ENCODE measurements around the gene RPS6KA5.

RPS6KA5 gene

DNA sequence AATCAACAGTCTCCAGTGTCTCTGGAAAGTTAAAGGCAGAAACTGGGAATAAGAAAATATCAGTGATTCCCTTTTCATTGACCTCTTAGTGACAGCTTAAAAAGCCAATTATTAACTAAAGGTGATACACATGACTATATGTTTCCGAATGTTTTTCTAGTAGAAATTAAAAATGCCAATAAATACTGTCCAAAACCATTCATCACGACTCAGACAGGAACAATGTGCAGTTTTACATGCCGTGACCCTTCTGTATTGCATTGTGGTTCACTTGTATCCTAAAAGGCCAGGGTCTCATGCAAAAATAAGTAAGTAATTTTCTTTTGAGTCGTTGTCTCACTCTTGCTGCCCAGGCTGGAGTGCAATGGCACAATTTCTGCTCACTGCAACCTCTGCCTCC, 138.3 kb downstream of the RPS6KA5 start:
- no peak for DNase-seq

DNA sequence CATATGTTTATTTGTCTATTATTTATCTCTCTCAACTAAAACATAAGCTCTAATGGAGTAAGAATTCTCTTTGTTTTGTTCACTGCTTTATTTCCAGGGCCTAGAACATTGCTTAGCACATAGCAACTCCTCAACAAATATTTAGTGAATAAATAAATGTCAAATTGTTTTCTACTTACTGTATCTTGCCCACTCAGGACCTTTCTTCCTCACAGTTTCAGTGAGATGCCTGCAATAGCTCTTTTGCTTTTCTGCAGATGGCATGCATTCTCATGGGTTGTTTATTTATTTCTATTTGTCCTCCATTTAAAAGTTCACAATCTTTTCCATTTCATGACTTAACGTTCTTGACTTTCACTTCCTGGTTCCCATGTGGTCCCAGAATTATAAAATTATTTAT, 149.3 kb downstream of the RPS6KA5 start:
- no peak for DNase-seq

DNA sequence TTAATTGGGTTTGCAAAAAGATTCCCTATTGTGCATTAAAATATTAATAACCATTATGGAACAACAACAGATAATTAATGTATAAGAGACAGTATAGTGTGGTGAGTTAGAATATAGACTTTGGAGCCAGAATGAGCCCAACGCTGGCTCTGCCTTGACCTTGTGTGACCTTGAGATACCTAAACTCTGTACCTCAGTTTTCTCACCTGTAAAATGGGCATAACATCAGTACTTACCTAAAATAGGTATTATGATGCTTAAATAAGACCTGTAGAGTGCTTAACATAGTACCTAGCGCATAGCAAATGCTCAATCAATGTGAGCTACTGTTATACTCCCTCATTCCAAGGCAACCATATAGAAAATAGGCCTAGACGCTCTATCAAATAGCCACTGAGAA, 153.3 kb downstream of the RPS6KA5 start:
- DNase-seq = no peak

DNA sequence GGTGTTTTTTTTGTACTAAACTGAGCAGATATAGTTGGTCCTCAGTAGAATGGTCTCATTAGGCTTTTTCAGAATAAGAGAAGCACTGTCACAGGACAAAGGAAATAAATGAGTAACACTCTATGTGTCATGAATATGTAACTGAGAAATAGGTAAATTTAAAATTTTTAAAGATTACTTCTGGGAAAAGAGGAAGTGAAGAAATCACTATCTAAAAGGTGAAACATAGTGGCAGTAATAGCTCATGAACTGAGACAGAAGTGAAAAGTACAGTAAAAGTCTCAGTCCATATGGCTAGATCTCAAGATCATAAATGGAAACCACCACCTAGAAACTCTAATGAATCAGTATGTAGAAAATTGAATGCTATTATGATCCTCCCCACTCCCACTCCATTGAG, 154.9 kb downstream of the RPS6KA5 start:
- no peak for DNase-seq

DNA sequence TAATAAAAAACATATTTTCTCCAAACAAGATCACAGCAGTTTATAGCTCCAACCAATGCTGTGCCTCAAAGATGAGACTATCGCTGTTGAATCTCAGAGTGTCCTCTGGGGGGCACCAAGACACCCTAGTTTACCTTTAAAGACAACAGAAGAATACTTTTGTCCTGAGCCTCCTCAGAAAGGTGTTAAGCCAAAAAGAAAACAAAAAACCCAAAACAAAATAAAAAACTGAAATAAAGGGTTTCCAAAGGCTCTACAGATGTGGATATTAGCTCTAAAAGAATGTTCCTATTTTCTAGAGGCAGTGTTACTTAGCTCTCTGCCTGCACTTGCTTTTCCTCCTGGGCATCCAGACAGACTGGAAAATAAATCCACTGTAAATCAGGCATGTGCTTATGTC, 157.3 kb downstream of the RPS6KA5 start:
- peak; percentile 55 for DNase-seq

DNA sequence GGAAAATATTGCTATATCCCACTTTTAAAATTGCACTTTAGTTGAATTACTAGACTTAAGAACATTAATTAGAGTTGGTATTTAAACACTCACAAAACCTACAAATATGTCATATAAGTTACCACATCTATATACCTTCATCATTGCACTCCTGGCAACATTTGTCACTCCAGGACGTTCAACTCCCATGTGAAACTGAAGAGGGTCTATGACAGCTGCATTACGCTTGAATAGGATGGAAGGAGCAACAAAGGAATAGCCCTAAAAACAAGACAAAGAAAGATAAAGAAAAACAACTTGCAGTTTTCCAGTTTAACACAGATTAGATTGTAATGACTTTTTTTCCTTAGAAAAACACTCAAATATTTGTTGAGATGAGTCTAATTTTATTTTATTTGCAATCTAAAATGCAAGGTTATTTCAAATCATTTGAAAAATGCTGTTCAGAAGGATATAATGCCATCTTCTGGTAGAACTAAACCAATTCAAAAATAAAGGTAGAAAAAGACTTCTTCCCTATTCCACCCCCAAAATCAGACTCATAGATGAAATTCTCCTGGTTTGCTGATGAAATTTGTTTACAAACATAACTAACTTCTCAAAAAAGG, 159.9 kb downstream of the RPS6KA5 start:
- no peak for DNase-seq

DNA sequence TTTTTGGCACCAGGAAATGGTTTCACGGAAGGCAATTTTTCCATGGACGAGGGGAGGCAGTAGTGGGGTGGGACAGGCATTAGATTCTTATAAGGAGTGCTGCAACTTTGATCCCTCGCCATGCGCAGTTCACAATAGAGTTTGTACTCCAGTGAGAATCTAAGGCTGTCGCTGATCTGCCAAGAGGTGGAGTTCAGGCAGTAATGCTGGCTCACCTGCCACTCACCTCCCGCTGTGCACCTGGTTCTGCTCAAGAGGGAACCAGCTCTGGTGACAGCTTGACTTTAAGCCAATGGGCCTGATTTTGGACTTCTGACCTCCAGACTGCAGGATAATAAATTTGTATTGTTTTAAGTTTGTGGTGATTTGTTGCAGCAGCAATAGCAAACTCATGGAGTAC, 163.4 kb downstream of the RPS6KA5 start:
- DNase-seq = no peak

DNA sequence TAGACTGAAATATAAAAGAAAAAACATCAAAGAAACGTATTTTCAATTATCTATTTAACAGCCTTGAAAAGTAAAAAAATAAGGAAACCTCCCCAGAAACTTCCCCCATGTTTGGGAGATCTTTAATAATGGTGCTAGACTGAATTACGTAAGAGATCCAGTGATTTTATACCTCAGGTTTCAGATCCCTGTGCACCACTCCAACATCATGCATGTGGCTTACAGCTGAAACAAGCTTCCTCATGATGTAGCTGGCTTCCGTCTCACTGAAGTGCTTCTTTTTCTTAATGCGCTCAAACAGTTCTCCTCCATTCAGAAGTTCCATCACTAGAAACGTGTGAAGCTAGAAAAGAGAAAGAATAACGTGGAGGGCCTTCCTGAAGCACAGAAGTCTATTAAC, 166.2 kb downstream of the RPS6KA5 start:
- DNase-seq = no peak

DNA sequence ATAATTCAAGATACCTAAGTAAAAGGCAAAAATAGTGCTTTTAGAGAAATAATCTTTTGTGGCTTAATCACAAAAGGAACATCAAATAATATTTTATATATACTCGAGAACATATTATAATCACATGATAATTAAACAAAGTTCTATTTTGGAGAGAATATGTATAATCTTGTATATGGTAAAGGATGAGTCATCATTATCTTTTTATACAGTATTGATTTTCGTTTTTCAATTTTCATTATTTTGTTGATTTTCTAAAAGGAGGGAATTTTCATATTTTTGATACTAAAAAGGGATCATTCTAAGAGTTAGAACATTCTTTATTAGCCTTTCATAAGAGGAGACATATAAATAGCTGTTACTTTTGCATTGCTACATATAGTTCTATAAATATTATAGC, 166.9 kb downstream of the RPS6KA5 start:
- no peak for DNase-seq

DNA sequence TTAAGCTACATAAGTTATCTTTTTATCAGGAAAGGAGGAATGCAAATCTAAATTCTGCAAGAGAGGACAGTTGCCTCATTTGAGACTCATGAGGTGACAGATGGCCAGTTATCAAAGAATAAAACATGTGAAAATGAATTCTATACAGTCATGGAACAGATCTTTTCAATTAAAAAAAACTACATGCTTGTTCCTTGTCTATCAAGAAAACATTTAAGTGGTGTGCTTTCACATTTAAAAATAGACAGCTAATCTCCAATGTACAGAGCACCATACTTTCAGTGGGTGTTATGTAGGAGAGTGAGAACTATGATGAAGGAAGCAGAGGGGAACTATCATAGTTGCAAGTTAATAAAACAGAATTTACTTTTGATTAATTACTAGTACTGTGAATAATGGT, 167.5 kb downstream of the RPS6KA5 start:
- no peak for DNase-seq

DNA sequence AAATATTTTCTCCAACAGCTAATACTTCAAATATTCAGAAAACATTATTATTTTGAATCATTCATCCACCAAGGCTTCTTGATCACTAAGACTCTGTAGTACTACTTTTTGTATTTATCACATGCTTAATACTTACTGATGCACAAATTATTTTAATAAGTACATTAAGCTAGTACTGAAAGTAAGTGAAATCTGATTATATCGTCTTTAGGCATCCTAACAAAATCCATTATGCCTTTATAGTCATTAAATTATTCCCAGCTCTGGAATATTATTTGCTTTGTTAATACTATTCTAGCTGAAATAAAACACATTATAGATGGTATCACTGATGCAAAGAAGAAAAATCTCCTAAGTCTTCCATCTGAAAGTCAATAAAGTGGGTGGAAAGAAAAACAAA, 169.1 kb downstream of the RPS6KA5 start:
- no peak for DNase-seq

DNA sequence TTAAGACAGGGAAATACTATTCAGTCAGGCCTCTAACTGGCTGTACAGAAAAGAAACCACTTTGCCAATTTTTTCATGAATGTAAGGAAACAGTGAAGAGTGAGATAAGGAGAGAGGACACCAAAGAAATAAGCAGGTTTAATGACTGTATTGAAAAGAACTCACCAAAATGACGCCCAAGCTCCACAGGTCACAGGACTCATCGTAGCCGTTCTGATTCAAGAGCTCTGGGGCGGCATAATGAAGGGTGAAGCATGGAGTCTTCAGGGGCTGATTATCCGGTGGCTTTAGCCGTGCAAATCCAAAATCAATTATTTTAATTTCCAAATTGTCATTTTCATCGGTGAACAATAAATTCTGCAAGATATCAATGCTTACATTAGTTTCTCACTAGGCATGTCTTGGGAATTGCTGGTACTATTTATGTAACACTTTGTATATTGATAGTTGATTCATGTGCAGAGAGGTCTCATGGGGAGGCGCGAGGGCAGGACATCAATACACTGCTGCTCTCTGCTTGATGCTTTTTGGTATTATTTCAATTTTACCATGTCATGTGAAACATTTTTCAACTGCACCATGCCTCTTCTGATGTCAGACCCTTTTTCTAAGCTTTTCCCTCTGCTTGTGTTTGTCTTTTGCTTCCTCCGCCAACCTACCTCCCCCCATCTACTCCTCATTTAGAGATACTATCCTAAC, 170.0 kb downstream of the RPS6KA5 start:
- no peak for DNase-seq

DNA sequence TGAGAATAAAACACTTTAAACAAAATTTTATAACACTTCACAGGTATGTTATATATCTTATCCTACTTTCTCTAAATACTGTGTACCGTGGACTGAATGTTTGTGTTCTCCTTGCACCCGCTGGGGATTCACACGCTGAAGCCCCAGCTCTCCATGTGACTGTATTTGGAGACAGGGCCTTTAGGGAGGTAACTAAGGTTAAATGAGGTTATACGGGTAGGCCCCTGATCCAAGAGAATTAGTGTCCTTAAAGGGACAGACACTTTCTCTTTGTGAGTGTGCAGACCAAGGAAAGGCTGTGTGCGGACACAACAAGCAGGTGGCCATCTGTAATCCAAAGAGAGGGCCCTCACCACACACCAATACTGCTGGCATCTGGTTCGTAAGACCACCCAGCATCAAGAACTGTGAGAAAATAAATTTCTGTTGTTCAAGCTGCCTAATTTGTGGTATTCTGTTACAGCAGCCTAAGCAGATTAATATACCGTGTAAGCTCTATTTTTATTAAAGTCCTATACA, 174.1 kb downstream of the RPS6KA5 start:
- DNase-seq = no peak

DNA sequence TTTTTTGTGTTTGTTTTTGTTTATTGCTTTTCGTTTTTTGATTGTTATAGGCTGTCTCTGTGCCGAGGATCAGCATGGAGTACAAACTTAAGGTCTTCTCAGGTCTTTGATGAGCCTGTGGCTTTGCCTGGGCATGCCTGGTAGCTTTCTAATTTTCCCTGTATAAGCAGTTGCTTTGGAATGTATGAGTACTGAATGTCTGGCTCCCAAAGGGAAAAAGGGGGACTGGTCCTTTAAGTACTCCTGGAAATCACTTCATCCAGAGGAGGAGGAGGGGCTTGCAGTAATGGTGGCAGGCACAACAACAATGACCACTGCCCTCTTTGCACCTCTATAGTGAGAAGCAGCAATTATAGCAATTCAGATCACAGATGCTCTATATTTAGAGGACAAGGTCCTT, 176.7 kb downstream of the RPS6KA5 start:
- no peak for DNase-seq

DNA sequence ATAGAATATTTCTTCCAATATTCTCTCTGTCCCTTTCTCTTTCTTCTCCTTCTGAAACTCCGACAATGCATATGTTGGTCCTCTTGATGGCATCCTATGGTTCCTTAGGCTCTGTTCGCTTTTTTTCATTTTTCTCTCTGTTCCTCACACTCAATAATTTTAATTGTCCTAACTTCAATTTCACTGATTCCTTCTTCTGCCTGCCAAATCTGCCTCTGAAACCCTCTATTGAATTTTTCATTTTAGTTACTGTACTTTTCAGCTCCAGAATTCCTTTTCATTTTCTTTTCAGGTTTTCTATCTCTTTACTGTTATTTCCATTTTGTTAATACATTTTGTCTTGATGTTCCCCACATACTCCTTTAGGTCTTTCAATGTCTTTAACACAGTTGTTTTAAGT, 177.2 kb downstream of the RPS6KA5 start:
- no peak for DNase-seq

DNA sequence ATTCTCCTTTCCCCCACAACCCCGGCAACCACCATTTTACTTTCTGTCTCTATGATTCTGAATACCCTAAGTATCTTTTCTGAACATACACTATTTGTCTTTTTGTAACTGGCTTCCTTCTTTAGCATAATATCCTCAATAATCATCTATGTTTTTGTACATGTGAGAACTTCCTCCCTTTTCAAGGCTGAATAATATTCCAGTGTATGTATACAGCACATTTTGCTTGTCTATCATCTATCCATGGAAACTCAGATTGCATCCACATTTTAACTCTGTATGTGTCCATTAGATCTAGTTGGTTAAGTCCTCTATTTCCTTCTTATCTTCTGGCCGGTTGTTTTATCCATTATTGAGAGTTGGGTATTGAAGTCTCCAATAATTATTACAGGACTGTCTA, 180.2 kb downstream of the RPS6KA5 start:
- no peak for DNase-seq

DNA sequence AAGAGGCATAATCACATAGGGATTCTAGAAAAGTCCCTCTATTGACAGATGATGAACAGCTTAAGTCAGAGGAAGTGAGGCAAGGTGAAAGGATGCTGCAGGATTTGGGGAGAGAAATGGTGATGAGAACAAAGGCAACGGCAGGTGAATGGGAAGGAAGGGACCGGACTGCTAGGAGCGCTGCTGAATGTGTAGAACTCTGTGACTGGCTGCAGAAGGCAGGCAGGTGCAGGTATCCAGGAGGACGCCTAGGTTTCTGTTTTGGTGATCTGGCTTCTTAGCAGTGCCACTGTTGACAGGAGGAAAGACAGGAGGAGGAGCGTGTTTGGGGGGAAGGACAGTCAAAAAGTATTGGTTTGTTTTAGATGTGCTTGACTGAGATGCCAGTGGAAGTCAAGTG, 185.8 kb downstream of the RPS6KA5 start:
- DNase-seq = no peak

DNA sequence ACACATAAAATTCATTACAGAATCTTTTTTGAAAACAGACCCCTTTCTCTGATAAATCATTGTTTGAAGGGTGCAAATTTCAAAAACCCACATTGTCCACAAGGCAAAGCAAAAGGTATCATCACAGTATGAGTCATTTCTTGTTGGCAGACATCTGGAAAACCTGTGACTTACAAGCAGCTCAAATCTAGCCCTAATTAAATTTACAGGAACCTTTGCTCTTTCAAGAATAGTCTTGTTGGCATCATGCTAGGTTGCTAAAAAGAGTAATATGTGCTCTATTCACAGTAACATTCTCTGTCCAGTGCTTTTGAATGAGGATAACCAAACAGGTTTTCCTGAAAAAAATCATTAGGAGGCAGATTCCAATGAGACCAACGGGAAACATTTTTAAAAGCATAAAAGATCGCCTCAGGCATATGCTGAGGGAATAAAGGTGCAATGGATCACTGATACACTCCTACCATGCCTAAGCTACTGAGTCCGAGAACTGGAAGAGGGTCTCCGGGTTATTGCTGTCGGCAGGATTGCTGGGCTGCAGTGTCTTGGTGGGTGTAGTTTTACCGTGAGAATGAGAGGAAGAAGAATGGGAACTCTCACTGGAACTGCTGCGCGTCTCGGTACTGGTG, 188.7 kb downstream of the RPS6KA5 start:
- no peak for DNase-seq

DNA sequence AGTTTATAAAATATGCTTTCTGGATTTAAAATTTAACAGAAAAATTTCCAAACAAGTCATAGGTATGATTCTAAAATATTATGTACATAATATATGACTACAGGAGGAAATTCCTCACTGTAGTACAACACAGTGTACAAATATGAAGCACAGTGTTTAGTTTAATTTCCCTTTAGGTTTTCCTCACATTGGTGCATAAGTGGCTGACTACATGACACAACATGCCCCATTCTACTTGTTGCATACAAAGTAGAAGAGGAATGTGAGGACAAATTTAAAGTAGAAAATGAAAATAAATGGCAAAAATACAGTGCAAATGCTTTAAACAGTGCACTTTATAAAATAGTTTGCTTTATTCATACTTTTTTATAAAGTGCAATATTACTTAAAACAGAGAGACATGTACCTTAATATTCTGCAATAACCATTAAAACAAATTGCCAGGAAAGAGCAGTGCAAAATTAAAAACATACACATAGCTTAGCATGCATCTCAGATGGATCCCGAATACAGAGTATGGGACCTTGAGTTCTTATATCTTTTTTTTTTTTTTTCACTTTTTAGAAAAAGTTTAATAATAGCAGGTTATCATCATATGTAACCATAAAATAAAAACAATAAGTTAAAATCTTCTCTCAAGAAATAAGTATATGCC, 189.4 kb downstream of the RPS6KA5 start:
- DNase-seq = no peak

DNA sequence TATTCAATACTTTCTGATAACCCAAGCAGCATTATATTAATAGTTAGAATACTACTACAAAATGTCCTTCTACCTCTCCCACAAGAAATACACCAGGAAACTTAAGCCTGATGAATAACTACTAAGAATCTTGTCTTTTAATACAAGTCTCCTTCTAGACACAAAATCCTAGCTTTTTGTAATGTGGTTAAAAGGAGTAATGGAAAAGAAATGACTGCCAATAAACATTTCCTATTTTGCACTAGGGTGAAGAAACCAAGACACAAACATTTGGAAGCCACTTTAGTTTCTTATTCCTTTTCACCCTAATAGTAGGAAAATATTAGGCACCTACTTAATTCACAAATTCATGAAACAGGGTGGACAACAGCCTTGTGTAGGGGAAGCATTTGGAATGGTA, 192.9 kb downstream of the RPS6KA5 start:
- DNase-seq = no peak

DNA sequence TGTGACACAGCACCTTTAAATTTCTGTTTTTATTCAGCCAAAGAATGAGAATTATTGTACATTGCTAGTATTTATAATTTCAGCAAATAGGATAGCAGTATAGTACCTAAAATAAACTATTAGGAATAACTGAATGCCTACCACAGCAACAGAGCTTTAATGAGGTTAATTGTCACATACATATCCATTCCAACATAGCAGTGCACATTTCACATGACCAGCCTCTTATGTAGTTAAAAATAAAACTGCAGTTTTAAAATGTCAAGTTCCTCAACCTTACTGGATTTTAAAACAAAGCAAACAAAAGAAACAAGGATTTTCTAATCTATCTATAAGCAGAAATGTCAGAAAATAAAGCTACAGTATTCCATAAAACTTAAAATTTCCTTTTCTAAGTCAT, 193.6 kb downstream of the RPS6KA5 start:
- no peak for DNase-seq

DNA sequence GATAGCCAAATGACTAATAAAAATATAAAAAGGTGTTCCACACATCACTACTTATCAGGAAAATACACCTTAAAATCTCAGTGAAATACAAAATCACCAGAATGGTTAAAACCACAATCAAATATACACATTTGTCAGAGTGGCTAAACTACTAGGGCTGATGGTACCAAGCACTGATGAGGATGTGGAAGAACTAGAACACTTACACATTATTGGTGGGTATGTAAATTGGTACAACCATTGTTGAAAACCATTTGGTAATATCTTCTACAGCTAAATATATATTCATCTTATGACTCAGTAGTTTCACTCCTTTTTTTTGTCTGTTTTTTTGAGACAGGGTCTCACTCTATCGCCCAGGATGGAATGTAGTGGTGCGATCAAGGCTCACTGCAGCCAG, 195.7 kb downstream of the RPS6KA5 start:
- DNase-seq = no peak

DNA sequence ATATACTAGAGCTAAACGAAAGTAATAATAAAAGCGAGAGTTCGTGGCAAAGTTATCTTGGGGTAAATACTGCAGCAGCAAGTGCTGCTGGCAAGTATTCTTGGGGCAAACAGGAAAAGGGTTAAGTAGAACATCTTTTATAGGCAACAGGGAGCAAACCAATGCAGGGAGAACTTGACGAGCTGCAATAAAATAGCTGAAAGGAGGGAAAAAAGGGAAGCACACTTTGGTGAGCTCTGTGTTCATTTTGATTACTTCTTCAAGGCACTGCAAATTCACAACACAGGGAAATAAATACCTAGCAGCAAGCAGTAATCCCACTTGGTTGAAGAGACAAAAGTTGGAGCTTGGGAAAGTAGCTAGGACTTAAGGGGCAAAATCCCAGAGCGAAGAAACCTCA, 201.9 kb downstream of the RPS6KA5 start:
- DNase-seq = no peak

DNA sequence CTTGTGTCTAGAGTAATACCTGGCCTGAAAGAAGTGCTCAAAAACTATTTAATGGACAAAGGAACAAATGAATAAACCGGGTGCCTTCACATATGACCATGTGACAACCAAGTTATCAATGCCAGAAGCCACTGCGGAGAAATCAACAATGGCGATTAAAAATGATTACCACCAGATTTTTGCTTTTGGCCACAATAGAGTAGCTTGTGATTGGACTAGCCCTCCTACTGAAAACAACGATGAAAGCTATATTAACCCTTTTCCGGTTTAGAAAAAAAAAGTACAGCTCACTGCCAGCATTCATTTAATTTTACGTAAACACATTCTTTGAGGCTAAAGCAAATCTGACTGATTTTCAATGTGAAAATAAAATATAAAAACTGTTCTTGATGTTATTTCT, 202.6 kb downstream of the RPS6KA5 start:
- no peak for DNase-seq
